ENCODE results near the gene TLNRD1.

GRCh38 chr15:81000624-81001151, at the start of gene TLNRD1:
- TF ChIP-seq EGR1 (IDR thresholded peaks at IDR 0.05; ENCODE audit: low read depth): peak; percentile 65
- TF ChIP-seq, protein P1, sequence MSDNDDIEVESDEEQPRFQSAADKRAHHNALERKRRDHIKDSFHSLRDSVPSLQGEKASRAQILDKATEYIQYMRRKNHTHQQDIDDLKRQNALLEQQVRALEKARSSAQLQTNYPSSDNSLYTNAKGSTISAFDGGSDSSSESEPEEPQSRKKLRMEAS (IDR thresholded peaks at IDR 0.05): peak; percentile 60
- peak; percentile 84 for TF ChIP-seq POLR2A (IDR thresholded peaks at IDR 0.05; ENCODE audit: borderline replicate concordance, extremely low read depth, insufficient read depth, insufficient read length)
- peak; percentile 83 for TF ChIP-seq POLR2AphosphoS5 (IDR thresholded peaks at IDR 0.05; ENCODE audit: low read depth, low read length)
- no peak for TF ChIP-seq CTCF (IDR thresholded peaks at IDR 0.05 in 2 of 3, conservative IDR thresholded peaks at IDR 0.05 in 1 of 3; ENCODE audit: borderline replicate concordance in 1 of 3, insufficient read depth in 1 of 3, low read depth in 2 of 3, low read length in 2 of 3)
- TF ChIP-seq REST (IDR thresholded peaks at IDR 0.05; ENCODE audit: low read depth): no peak
- no peak for TF ChIP-seq EZH2 (IDR thresholded peaks at IDR 0.05)
- TF ChIP-seq JUND (IDR thresholded peaks at IDR 0.05): no peak
- TF ChIP-seq FOSL1 (IDR thresholded peaks at IDR 0.05; ENCODE audit: low read depth): no peak
- no peak for TF ChIP-seq CEBPB (IDR thresholded peaks at IDR 0.05; ENCODE audit: low read depth)
- TF ChIP-seq ZBTB33 (IDR thresholded peaks at IDR 0.05; ENCODE audit: extremely low read depth, insufficient replicate concordance, low read length): no peak

Measured in HCT116 (cell line).